Central memory CD8-positive, alpha-beta T cell (primary cell): ENCODE data around the gene TPT1.
"Not testable (repeated sequence)": the region's sequence is repeated elsewhere in the genome, so short reads cannot be mapped to it uniquely, and the experiment has no call there.

Experiments
- ATAC-seq: fragments of 150-1000 bp; cut with Tn5 transposase; replicated peaks from 2 replicates; pipeline ENCODE4 v1.10.0; 2022; ENCODE audit warnings: mild to moderate bottlenecking, moderate FRiP score, moderate number of reproducible peaks; ENCODE audit not compliant: poor library complexity, severe bottlenecking; ENCODE audit errors: extremely low read depth
- DNase-seq, 2 donors: peaks; one replicate each; pipeline ENCODE4 v3.0.0; 2021; ENCODE audit warnings: low spot score in 2 of 2
- H3K27ac Mint-ChIP-seq: one replicate; pipeline ENCODE4 v1.8.0; 2022; ENCODE audit warnings: low read depth, mild to moderate bottlenecking, moderate library complexity, mixed read lengths
- H3K27me3 Mint-ChIP-seq: one replicate; pipeline ENCODE4 v1.8.0; 2022; ENCODE audit warnings: mixed read lengths
- H3K36me3 Mint-ChIP-seq: one replicate; pipeline ENCODE4 v1.8.0; 2022; ENCODE audit warnings: mild to moderate bottlenecking, moderate library complexity, mixed read lengths; ENCODE audit not compliant: insufficient read depth
- H3K4me1 Mint-ChIP-seq: one replicate; pipeline ENCODE4 v1.8.0; 2022; ENCODE audit warnings: mixed read lengths
- H3K4me3 Mint-ChIP-seq: one replicate; pipeline ENCODE4 v1.8.0; 2022; ENCODE audit warnings: mild to moderate bottlenecking, moderate library complexity, mixed read lengths
- H3K9me3 Mint-ChIP-seq: one replicate; pipeline ENCODE4 v1.8.0; 2022; ENCODE audit warnings: mixed read lengths

The TPT1 gene

DNA sequence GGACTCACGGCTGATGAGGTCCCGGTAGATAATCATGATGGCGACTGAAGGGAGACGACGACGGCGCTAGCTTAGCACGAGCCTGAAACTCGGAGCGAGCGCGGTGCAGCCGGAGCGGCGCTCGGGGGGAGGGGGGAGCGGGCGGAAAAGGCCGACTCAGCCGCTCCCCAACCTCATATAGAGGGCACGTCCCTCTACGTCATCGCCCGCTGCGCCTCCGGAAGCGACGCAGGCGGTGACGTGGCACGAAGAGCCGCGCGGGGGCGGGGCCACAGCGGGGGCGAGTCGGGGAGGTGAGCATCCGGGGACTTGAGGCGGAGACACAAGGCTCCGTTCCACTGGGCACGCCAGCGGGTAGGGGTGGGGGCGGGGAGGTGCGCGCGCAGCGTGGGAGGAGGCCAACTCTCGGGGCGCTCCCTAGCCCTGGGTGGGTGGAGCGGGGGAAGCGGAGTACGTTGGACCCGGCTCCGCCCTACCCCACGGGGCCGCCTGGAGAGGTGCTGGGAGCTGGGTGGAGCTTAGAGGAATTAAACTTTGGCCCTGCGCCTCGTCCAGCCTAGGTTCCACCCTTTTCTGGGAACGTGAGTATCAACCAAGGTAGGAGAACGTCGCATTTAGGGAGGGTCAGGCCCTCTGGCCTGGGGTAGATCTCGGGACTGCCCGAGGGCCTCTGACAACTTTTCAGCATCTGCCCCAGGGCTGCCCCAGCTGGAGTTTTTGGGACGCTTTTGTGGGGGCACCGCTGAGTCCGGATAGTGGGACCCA lies at the start of gene TPT1:
Gene TPT1, minus strand, starts transcription at position 150 of the 765 bp plus-strand sequence. Its CDS starts 114 bp downstream, at position 36.
- peak within 1 kb of the TSS; percentile 96 for H3K27ac Mint-ChIP-seq
- no peaks in the 10 kb centered on the region for H3K9me3 Mint-ChIP-seq
- peaks cover 73% of the 10 kb centered on the region for H3K36me3 Mint-ChIP-seq
- DNase-seq, result peak; percentile 97 to 98
- peak within 1 kb of the TSS; percentile 95 for H3K4me3 Mint-ChIP-seq
- peaks cover 44% of the 10 kb centered on the region for H3K4me1 Mint-ChIP-seq
- no peaks in the 10 kb centered on the region for H3K27me3 Mint-ChIP-seq
- peak; percentile 89 for ATAC-seq

DNA sequence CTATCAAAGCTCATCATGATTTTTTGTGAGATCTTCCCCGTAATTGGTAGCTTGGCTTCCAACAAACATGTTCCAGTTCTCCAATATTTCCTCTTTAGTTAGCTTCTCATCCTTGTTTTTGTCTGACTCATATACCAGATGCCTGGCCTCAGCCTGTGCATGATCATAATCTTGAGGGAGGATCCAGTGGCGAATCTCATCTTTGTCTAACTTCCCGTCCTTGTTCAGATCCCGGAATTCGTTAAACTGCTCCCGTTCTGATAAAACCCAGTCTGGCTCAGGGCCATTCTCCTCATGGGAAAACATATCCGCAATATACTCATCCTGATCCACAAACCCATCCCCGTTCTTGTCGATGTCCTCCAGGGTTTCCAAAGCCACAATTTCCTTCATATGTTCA lies 49.4 kb upstream of the TPT1 start:
- not testable (repeated sequence) for H3K9me3 Mint-ChIP-seq, H3K4me3 Mint-ChIP-seq, H3K27ac Mint-ChIP-seq, H3K4me1 Mint-ChIP-seq, H3K27me3 Mint-ChIP-seq, ATAC-seq, DNase-seq
- H3K36me3 Mint-ChIP-seq, result peaks cover 17% of the 10 kb centered on the region

DNA sequence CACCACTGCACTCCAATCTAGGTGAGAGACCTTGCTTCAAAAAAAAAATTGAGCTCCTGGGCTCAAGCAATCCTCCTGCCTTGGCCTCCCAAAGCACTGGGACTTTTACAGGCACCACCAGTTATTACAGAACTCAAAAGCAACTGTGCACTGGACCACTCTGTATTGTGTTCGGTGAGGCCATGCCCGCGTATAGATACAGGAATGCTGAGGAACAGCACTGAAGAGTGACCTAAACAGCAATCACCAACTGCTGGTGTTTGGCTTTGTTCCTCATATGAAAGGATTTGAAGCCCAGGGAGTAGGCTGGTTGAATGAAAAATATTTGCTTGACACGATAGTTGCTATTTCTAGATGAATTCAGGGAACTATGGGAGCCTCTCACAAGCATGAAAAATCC lies 47.7 kb upstream of the TPT1 start:
- Mint-ChIP-seq H3K36me3 (peaks cover 14% of the 10 kb centered on the region), H3K27ac (no peak overlapping the region), H3K4me3 (no peak overlapping the region), H3K4me1 (peaks cover 4% of the 10 kb centered on the region), H3K9me3 (no peaks in the 10 kb centered on the region), H3K27me3 (no peaks in the 10 kb centered on the region)
- DNase-seq, result no peak
- ATAC-seq, result no peak

DNA sequence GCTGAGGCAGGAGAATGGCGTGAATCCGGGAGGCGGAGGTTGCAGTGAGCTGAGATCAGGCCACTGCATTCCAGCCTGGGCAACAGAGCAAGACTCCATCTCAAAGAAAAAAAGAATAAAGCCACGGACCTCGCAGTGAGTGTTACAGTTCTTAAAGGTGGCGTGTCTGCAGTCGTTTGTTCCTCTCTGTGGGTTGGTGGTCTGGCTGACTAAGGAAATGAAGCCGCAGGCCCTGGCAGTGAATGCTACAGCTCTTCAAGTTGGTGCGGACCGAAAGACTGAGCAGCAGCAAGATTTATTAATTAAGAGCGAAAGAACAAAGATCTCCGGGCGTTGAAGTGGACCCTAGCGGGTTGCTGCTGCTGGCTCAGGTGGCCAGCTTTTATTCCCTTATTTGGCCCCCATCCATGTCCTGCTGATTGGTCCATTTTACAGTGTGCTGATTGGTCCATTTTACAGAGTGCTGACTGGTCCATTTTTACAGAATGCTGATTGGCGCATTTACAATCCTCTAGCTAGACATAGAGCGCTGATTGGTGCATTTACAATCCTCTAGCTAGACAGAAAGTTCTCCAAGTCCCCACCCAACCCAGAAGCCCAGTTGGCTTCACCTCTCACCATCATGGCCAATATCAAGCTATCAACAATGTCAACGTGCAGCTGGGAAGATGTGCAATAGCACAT lies 46.1 kb upstream of the TPT1 start:
- not testable (repeated sequence) for ATAC-seq, H3K27me3 Mint-ChIP-seq, H3K27ac Mint-ChIP-seq, H3K4me3 Mint-ChIP-seq, DNase-seq, H3K4me1 Mint-ChIP-seq, H3K9me3 Mint-ChIP-seq
- H3K36me3 Mint-ChIP-seq, result peaks cover 11% of the 10 kb centered on the region

DNA sequence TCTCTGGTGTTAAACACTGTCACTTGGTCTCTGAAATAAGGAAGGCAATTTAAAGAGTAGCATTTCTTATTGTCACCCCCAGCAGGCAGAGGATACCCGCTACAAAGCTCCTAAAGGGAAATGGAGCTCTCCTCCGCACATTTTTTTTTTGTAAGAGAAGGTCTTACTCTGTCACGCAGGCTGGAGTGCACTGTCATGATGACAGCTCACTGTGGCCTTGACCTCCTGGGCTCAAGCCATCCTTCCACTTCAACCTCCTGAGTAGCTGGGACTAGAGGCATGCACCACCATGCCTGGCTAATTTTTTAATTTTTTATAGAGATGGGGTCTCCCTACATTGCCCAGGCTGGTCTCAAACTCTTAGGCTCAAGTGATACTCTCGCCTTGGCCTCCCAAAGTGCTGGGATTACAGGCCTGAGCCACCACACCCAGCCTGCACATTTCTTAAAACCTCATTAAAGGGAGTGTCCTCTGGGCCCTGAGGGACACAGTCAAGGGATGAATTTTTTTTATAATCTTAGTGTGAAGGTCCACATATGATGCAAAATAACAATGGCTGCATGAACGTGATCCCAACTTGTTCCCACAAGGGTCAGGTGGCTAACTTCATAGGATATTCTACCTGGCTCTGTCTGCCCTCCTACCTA lies 45.0 kb upstream of the TPT1 start:
- no peak overlapping the region for H3K4me3 Mint-ChIP-seq
- H3K36me3 Mint-ChIP-seq, result peaks cover 6% of the 10 kb centered on the region
- no peaks in the 10 kb centered on the region for H3K9me3 Mint-ChIP-seq
- H3K4me1 Mint-ChIP-seq, result peaks cover 4% of the 10 kb centered on the region
- DNase-seq (no peak), ATAC-seq (no peak)
- H3K27ac Mint-ChIP-seq, result no peak overlapping the region
- no peaks in the 10 kb centered on the region for H3K27me3 Mint-ChIP-seq

DNA sequence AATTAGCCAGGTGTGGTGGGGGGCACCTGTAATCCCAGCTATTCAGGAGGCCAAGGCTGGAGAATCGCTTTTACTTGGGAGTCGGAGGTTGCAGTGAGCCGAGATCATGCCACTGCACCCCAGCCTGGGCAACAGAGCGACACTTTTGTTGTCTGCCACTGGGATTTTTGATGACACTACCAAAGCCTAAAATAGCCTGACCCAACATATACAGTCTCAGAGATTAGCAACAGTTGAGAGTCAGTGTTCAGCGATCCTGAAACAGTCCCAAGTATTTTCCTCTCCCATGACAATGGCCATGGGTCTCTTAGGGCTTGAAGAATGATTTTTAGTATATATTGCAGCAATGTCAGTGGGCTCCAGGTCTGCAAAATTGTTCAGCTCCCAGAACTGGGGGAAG lies 44.3 kb upstream of the TPT1 start:
- no peaks in the 10 kb centered on the region for H3K27me3 Mint-ChIP-seq
- no peak overlapping the region for H3K4me3 Mint-ChIP-seq
- H3K27ac Mint-ChIP-seq, result no peak overlapping the region
- H3K36me3 Mint-ChIP-seq, result peaks cover 1% of the 10 kb centered on the region
- H3K4me1 Mint-ChIP-seq, result no peaks in the 10 kb centered on the region
- no peaks in the 10 kb centered on the region for H3K9me3 Mint-ChIP-seq
- no peak for ATAC-seq
- DNase-seq, result no peak

DNA sequence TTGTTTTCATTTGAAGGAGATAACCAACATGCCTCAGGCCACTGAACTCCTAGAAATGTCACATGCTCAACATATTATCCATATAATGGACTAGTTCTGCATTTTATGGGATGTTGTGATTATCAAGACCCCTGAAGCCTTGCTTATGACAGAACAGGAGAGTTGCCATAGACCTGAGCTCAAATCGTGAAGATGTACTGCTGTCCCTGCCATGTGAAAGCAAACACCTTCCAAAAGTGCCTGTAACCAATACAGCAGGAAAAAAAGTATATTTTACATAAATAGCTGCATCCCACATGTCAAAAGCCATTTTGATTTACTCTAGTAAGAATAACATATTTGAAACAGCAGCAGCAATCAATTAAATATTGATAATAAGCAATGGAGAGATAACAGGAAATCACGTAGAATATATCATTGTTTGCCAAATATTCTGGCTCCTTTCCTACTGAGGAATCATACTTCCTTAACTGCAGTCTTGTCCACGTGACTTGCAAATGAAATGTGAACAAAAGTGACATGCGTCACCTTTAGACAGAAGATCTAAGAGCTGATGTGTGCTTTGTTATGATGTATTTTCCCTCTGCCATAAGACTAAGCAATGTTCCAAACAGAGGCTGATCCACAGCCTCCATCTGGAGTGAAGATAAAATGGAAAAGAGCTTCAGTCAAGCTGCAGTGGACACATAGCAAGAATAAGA lies 43.6 kb upstream of the TPT1 start:
- H3K4me3 Mint-ChIP-seq, result no peak overlapping the region
- H3K4me1 Mint-ChIP-seq, result no peaks in the 10 kb centered on the region
- peaks cover 1% of the 10 kb centered on the region for H3K36me3 Mint-ChIP-seq
- ATAC-seq (no peak), DNase-seq (no peak)
- no peaks in the 10 kb centered on the region for H3K9me3 Mint-ChIP-seq
- H3K27ac Mint-ChIP-seq, result no peak overlapping the region
- H3K27me3 Mint-ChIP-seq, result no peaks in the 10 kb centered on the region

GRCh38 chr13:45382739-45383138 lies 41.8 kb upstream of the TPT1 start:
- H3K4me1 Mint-ChIP-seq, ATAC-seq, H3K27ac Mint-ChIP-seq, H3K36me3 Mint-ChIP-seq, H3K27me3 Mint-ChIP-seq, H3K9me3 Mint-ChIP-seq, DNase-seq, H3K4me3 Mint-ChIP-seq: not testable (repeated sequence)

GRCh38 chr13:45381196-45381595 lies 40.2 kb upstream of the TPT1 start:
- ATAC-seq, result no peak
- Mint-ChIP-seq H3K9me3 (no peaks in the 10 kb centered on the region), H3K36me3 (no peaks in the 10 kb centered on the region), H3K4me3 (no peak overlapping the region), H3K27me3 (no peaks in the 10 kb centered on the region), H3K27ac (no peak overlapping the region), H3K4me1 (no peaks in the 10 kb centered on the region)
- DNase-seq, result no peak

DNA sequence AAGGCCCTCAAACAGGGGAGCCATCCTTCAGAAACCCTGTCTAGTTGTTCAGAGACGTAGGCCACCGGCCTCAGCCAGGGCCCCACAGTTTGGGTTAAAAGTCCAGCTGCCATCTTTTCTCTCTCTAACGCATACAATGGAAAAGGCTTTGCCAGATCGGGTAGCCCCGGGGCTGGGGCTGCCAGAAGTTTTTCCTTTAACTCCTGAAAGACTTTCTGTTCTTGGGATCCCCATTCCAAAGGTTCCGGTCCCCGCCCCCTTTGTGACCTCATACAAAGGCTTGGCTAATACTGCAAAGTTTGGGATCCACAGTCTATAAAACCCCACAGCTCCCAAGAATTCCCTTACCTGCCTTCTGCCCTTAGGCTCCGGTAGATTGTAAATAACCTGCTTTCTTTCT lies 39.7 kb upstream of the TPT1 start:
- not testable (repeated sequence) for H3K36me3 Mint-ChIP-seq, H3K4me3 Mint-ChIP-seq, ATAC-seq, H3K27ac Mint-ChIP-seq, DNase-seq, H3K4me1 Mint-ChIP-seq, H3K27me3 Mint-ChIP-seq, H3K9me3 Mint-ChIP-seq

- not testable (repeated sequence) for DNase-seq, H3K27me3 Mint-ChIP-seq, H3K36me3 Mint-ChIP-seq, H3K4me3 Mint-ChIP-seq, ATAC-seq, H3K9me3 Mint-ChIP-seq, H3K27ac Mint-ChIP-seq, H3K4me1 Mint-ChIP-seq
Observed at GRCh38 chr13:45379516-45379915, 38.5 kb upstream of the TPT1 start.

GRCh38 chr13:45378786-45379185 lies 37.8 kb upstream of the TPT1 start:
- not testable (repeated sequence) for H3K4me1 Mint-ChIP-seq, H3K36me3 Mint-ChIP-seq, H3K27me3 Mint-ChIP-seq, ATAC-seq, DNase-seq, H3K27ac Mint-ChIP-seq, H3K4me3 Mint-ChIP-seq, H3K9me3 Mint-ChIP-seq
